ENCODE measurements around the gene AHSG.

The AHSG gene

GRCh38 chr3:186664119-186664495 is 51.2 kb downstream of the AHSG start:
- no peak for DNase-seq (ENCODE audit: low spot score)
- TF ChIP-seq CTCF (IDR thresholded peaks at IDR 0.05; ENCODE audit: extremely low read depth, missing control alignments), result no peak

GRCh38 chr3:186664506-186664905 is 51.6 kb downstream of the AHSG start:
- no peak for DNase-seq (ENCODE audit: low spot score)
- no peak for TF ChIP-seq CTCF (IDR thresholded peaks at IDR 0.05; ENCODE audit: extremely low read depth, missing control alignments)

- DNase-seq (ENCODE audit: low spot score), result no peak
- no peak for TF ChIP-seq CTCF (IDR thresholded peaks at IDR 0.05; ENCODE audit: extremely low read depth, missing control alignments)
Measured at GRCh38 chr3:186665625-186666188, 52.8 kb downstream of the AHSG start, which contains the start of gene HRG. Gene HRG (plus strand): TSS chr3:186666014. CDS start chr3:186666032, 18 bp downstream.

- TF ChIP-seq CTCF (IDR thresholded peaks at IDR 0.05; ENCODE audit: extremely low read depth, missing control alignments), result no peak
- no peak for DNase-seq (ENCODE audit: low spot score)
Measured at GRCh38 chr3:186668426-186668825, 55.6 kb downstream of the AHSG start.

GRCh38 chr3:186669378-186670084 is 56.7 kb downstream of the AHSG start:
- TF ChIP-seq CTCF (IDR thresholded peaks at IDR 0.05; ENCODE audit: extremely low read depth, missing control alignments), result no peak
- DNase-seq (ENCODE audit: low spot score), result no peak

- no peak for TF ChIP-seq CTCF (IDR thresholded peaks at IDR 0.05; ENCODE audit: extremely low read depth, missing control alignments)
- no peak for DNase-seq (ENCODE audit: low spot score)
Measured at GRCh38 chr3:186670155-186670554, 57.3 kb downstream of the AHSG start.

All from GM20000 (cell line).